ENCODE data around the gene ISOC1.

- TF ChIP-seq POLR2AphosphoS5 (IDR thresholded peaks at IDR 0.05) (no peak), EP300 (IDR thresholded peaks at IDR 0.05) (no peak), POLR2A (IDR thresholded peaks at IDR 0.05) (no peak), CTCF (IDR thresholded peaks at IDR 0.05) (no peak)
Measured at GRCh38 chr5:129080766-129081165, 13.8 kb upstream of the ISOC1 start.

Measured in gastroesophageal sphincter (tissue), 3 donors.